ENCODE measurements around the gene F8.

Gene F8

DNA sequence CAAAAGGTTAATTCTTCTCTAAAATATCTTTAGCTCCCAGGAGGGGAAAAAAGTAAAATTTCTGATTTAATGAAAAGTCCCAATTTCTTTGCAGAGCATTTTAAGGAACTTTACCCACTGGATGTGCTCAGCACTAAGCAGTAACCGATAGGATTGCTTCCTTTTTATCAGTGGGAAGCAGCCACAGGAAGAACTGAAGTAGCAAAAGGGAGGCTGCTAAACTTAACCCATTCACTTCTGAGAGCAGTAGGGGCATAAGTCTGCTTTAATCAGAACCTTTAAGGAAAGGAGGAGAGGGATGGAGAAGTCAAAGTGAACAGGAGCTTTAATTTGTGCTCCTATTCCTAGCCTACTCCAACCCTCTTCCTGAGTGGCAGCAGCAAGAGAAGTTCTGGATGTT is at the start of gene F8:
Gene F8 (minus strand): TSS at position 139 of the 400 bp plus-strand sequence. CDS start 171 bp downstream, outside the sequence.
- TF ChIP-seq CTCF (IDR thresholded peaks at IDR 0.05; ENCODE audit: insufficient read depth, low read depth, low read length, missing control alignments): no peak
- no peak for DNase-seq (ENCODE audit: low read depth)
- no peak within 1 kb of the TSS for H3K4me3 ChIP-seq (ENCODE audit: low read depth, low read length)

GRCh38 chrX:155071694-155072280 is 49.3 kb upstream of the F8 start:
- no peak for TF ChIP-seq CTCF (IDR thresholded peaks at IDR 0.05; ENCODE audit: insufficient read depth, low read depth, low read length, missing control alignments)
- peak; percentile 22 for DNase-seq (ENCODE audit: low read depth)
- H3K4me3 ChIP-seq (ENCODE audit: low read depth, low read length): peak overlapping the region; percentile 82

DNA sequence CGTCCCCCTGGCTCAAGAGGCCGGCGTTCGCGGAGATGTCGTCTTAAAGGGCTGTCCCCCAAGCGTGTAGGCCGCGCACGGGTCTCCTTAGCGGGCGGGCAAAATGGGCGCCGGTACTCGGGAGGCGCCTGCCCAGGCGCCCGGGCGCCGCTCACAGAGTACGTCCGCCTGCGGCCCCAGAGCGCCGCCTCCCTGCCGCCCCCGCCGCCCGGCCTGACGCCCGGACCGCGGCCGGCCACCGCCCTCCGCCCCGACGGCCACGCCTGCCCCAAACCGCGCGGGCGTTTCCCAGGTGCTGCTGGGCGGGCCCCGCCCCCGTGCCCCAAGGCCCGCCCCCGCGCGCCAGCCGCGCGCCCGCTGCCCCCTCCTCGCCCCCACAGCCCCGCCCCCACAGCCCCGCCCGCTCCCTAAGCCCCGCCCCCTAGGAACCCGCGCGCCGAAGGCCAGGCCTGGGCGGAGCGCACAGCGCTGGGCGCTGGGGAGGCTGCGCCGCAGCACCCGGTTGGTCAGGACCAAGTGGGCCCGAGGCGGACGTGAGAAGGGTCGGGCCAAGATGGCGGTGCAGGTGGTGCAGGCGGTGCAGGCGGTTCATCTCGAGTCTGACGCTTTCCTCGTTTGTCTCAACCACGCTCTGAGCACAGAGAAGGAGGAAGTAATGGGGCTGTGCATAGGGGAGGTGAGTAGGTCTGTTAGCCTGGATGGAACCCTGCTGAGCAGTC is 48.6 kb upstream of the F8 start, which contains the start of the genes BRCC3, CMC4 and MTCP1:
Gene BRCC3 (plus strand): TSS at position 534 of the 719 bp plus-strand sequence. CDS start 20 bp downstream, at position 554.
Gene CMC4 (minus strand): TSS at position 162 of the 719 bp plus-strand sequence. CDS start 7,113 bp downstream, outside the sequence.
Gene MTCP1 (minus strand): TSS at position 162 of the 719 bp plus-strand sequence. CDS start 5,126 bp downstream, outside the sequence.
- peak within 1 kb of the TSS; percentile 86 for H3K4me3 ChIP-seq (ENCODE audit: low read depth, low read length)
- TF ChIP-seq CTCF (IDR thresholded peaks at IDR 0.05; ENCODE audit: insufficient read depth, low read depth, low read length, missing control alignments): no peak
- DNase-seq (ENCODE audit: low read depth): peak; percentile 92

GRCh38 chrX:155070663-155070974 is 48.1 kb upstream of the F8 start:
- DNase-seq (ENCODE audit: low read depth): no peak
- no peak for TF ChIP-seq CTCF (IDR thresholded peaks at IDR 0.05; ENCODE audit: insufficient read depth, low read depth, low read length, missing control alignments)

GRCh38 chrX:155070038-155070437 is 47.5 kb upstream of the F8 start:
- peak overlapping the region; percentile 86 for H3K4me3 ChIP-seq (ENCODE audit: low read depth, low read length)
- DNase-seq (ENCODE audit: low read depth): no peak
- TF ChIP-seq CTCF (IDR thresholded peaks at IDR 0.05; ENCODE audit: insufficient read depth, low read depth, low read length, missing control alignments): no peak

More at GRCh38 chrX:155070663-155070974, 48.1 kb upstream of the F8 start:
- H3K4me3 ChIP-seq (ENCODE audit: low read depth, low read length): peak overlapping the region; percentile 86

GRCh38 chrX:155069414-155069813 is 46.9 kb upstream of the F8 start:
- DNase-seq (ENCODE audit: low read depth): no peak
- H3K4me3 ChIP-seq (ENCODE audit: low read depth, low read length): peak overlapping the region; percentile 86
- TF ChIP-seq CTCF (IDR thresholded peaks at IDR 0.05; ENCODE audit: insufficient read depth, low read depth, low read length, missing control alignments): no peak
